Forelimb muscle (tissue), 1 donor: ENCODE data around the gene TRAPPC2L. TPM values are rescaled to one million over a fixed set of nuclear protein-coding genes. Genes with fewer than 3 reads are reported as not detected.
"Not testable (repeated sequence)": the region's sequence is repeated elsewhere in the genome, so short reads cannot be mapped to it uniquely, and the experiment has no call there.

Source experiments
- DNase-seq: peaks from one replicate; pipeline ENCODE4 v3.0.0-alpha.2; 2013; ENCODE audit warnings: low read depth
- polyA plus RNA-seq: library from polyadenylated mRNA; unstranded; fragments of 120-200 nt; gene quantifications from one replicate; pipeline ENCODE4 v1.2.1, GENCODE V29; 2013; ENCODE audit not compliant: insufficient read length

TRAPPC2L gene
- polyA plus RNA-seq, 1 donor: 52.2 TPM

DNA sequence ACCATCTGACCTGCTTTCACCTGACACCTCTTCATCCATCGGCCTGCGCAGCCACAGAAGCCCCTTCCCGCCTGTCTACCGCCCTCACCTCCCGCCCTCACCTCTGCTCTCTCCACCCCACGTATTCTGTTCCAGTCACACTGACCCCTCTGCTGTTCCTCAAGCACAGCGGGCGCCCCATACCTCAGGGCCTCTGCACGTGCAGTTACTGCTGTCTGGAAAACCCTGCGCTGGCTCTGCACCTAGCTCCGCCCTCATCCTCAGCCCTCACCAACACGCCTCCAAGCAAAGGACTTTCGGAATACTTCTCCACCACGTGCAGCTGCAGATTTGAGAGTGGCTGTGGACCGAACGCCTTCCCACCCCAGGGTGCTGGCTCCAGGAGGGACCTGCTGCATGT is 34.2 kb downstream of the TRAPPC2L start:
- no peak for DNase-seq

DNA sequence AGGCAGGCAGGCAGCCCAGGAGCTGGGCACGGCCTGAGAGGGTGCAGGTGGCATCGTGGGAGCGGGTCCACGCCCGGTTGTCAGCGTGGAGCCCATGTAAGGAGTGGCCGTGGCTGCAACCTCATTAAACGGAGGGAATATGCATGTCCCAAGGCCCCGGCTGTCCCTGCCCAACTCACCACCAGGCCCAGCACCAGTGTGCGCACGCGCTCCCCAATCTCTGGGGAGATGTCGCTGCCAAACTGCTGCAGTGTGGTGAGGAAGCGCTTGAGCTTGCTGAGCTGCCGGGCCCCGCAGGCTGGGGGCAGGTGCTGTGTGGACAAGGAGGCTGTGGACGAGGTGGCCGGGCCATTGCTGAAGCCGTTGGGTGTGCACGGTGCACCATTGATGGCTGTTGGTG is 35.1 kb downstream of the TRAPPC2L start:
- DNase-seq: no peak

GRCh38 chr16:88893127-88893968 is 36.4 kb downstream of the TRAPPC2L start:
- DNase-seq: no peak

DNA sequence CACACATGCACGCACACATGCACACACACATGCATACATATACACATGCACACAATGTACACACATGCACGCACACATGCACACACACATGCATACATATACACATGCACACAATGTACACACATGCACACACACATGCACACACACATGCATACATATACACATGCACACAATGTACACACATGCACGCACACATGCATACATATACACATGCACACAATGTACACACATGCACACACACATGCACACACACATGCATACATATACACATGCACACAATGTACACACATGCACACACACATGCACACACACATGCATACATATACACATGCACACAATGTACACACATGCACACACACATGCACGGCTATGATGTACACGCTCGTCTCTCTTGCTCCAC is 37.3 kb downstream of the TRAPPC2L start:
- not testable (repeated sequence) for DNase-seq

- no peak for DNase-seq
Observed at GRCh38 chr16:88894681-88895300, 37.9 kb downstream of the TRAPPC2L start.

DNA sequence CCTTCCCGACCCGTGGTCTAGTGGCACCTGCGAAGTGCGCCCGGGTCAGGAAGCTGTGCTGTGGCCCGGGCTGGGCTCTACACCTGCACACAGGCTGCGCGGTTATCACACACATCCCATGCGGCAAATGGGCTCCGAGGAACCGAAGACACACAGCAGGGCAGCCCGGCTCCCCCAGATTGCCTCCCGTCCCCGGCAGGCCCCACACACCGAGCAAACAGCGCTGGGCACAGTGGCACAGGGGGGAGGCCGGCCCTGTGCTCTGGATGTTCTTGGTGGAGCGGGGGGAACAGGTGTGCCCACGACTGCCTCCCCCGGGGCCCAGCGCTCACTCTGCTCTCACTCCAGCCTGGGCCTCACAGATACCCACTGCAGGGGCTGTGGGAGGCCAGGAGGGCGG is 38.4 kb downstream of the TRAPPC2L start:
- DNase-seq: no peak

DNA sequence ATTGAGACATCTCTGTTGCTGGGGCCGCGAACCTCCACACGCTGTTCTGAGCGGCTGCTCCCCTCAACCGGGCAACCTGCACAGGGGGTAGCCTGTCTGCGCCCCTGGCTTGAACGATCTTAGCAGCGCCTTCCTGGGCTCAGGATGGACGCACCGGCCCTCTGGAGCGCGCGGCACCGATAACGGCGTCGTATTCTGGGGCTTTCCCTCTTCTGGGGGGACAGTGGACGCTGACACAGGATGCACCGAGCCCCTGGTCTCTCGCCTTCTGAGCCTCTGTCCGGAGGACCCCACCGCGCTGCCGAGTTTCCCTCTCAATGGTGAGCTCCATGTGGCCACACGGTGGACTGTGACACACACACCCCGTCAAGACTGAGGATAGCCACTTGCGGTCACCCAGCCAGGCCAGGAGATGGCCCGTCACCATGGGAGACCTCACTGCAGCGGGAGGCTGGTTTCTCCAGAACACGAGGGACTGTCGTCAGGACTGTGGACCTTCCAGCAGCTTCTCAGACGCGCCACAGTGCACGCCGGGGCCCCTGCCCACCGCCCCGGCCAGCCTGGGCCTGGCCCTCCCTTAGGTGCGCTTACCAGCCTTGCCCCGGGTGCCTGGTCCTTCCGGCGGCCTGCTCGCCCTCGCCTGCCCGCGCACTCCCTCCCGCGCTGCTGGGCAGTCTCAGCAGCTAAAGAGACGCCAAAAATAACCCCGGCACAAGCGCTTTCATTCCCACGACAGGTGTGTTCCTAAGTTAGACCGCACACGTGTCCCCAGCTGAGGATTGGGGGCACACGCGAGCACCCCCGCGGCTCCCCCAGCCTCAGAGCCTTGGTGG is 39.5 kb downstream of the TRAPPC2L start:
- no peak for DNase-seq

DNA sequence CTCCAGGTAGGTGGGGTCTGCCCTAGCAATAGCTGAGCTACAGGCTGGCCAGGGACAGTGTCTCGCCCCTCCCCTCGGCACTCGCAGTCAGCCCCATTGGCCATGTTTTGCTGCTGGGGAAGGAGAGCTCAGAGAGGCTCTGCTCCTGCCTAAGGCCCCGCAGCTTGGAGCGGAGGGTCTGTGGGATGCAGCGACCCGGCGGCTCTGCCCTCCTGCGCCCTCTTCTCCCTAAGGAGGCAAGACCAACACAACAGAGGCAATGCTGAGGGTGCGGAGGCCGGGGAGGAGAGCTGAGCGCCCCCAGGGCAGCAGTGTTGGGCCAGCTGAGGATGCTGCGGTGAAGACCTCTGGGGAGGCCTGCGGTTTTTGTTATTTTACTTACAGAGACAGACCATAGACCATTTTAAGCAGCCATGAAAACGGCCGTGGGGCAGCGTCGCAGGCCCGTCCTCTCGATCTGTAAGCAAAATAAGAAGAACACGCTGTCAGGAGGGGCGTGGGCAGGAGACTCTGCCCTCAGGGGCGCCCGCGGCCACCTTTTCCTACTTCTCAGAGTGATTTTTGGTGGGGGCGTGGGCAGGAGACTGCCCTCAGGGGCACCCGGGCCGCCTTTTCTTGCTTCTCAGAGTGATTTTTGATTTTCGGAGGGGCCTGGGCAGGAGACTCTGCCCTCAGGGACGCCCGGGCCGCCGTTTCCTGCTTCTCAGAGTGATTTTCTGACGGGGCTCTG is 40.9 kb downstream of the TRAPPC2L start:
- DNase-seq: no peak

DNA sequence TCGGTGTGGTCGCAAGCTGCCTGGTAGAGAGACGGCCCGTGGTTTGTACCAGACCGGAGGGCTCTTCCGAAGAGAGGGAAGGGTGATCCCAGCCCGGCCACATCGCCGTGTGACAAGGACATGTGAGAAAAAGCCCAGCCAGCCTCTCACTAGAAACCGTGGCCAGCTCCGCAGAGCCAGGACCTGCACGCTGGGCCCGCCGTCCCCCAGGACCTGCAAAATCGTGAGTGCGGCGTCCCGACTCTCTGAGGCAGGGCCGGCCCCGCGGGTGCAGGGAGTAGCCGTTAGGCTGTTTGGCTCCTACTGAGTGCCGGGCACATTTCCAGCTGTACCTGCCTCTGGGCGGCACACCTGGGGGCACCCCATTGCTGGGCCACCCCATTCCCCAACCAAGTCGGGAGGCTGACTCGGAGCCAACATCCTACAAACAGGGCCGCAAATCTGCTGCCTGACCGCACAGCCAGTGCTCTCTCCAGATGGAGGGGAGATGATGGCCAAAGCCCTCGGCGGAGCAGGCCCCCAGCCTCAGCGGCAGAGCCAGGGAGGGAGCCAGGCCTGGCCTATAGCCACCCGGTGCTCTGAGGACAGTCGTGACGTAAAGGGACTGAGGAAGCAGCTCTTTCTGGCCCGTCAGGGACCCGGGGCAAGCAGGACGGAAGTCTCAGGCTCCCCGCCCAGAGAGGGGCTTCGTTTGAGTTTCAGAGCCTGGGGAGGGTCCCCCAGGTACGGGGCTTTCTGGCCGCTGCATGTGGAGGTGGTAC is 43.2 kb downstream of the TRAPPC2L start:
- DNase-seq: no peak

- no peak for DNase-seq
Observed at GRCh38 chr16:88900662-88901052, 43.7 kb downstream of the TRAPPC2L start.

DNA sequence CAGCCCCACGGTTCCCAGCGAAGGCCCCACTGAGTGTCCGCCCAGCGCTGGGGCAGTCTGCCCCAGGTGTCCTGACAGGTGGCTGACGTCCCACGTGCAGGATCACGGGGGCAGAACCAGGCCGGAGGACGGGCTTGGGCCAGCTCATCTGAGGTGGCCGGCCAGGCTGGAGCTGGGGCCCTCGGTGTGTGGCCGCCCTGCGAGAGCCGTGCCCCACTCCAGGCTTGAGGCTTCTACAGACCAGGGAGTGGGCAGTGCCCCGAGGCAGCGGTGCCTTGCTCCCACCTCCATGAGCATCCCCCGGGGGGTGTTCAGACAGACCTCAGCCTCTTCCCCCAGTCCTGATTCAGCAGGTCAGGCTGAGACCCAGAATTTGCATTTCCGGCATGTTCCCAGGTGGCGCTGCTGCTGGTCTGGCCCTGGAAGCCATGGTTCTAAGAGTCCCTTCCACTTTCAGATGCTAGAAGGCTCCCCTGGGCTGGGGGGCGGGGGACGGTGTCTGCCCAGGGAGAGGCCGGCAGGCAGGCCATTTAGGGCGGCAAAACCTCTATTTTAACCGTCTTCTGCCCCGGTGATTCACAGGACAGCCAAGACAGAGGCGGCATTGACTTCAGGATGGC is 44.9 kb downstream of the TRAPPC2L start:
- no peak for DNase-seq

- DNase-seq: no peak
Observed at GRCh38 chr16:88902744-88903143, 45.8 kb downstream of the TRAPPC2L start.

GRCh38 chr16:88903267-88903666 is 46.3 kb downstream of the TRAPPC2L start:
- no peak for DNase-seq

GRCh38 chr16:88904676-88905365 is 47.9 kb downstream of the TRAPPC2L start:
- no peak for DNase-seq

GRCh38 chr16:88905563-88905962 is 48.6 kb downstream of the TRAPPC2L start:
- no peak for DNase-seq

DNA sequence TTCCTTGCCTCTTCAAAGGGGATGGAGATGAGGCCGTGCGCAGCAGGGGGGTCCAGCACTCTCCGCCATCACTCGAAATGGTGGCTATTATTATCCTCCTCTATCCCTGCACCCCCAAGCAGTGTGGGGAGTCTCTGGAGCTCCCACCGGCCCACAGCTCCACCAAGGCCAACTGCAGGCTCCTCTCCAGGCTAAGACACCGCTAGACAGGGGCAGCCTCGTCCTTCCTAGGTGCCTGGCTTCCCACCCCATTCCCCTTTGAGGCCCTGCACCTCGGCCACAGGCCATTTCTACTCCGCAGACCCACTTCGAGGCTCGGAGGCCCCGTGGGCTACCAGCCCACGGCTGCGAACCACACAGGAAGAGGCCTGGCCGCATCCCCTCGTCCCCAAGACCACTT is 49.1 kb downstream of the TRAPPC2L start:
- DNase-seq: no peak

- DNase-seq: no peak
Observed at GRCh38 chr16:88906535-88907105, 49.7 kb downstream of the TRAPPC2L start.

GRCh38 chr16:88907768-88908167 is 50.8 kb downstream of the TRAPPC2L start:
- no peak for DNase-seq

- DNase-seq: no peak
Observed at GRCh38 chr16:88908307-88908706, 51.4 kb downstream of the TRAPPC2L start.
